GM13976 (cell line): ENCODE data around the gene SNIP1.

Experiments
- DNase-seq: peaks from one replicate; pipeline ENCODE4 v3.0.0; 2012; ENCODE audit warnings: low spot score
- CTCF ChIP-seq: IDR thresholded peaks from 2 replicates; pipeline ENCODE4 v1.5.1; 2012; ENCODE audit warnings: borderline replicate concordance, mild to moderate bottlenecking; ENCODE audit not compliant: insufficient read depth; ENCODE audit errors: extremely low read depth, missing control alignments, control extremely low read depth
- in situ Hi-C: fragments of 300-500 bp; cut with MboI; formaldehyde crosslinking; loops from one replicate; pipeline ENCODE4 v1.12.0; 2022; ENCODE audit warnings: low sequenced_read_pairs, mixed read lengths, inconsistent platforms; ENCODE audit not compliant: unreplicated experiment

SNIP1 gene

DNA sequence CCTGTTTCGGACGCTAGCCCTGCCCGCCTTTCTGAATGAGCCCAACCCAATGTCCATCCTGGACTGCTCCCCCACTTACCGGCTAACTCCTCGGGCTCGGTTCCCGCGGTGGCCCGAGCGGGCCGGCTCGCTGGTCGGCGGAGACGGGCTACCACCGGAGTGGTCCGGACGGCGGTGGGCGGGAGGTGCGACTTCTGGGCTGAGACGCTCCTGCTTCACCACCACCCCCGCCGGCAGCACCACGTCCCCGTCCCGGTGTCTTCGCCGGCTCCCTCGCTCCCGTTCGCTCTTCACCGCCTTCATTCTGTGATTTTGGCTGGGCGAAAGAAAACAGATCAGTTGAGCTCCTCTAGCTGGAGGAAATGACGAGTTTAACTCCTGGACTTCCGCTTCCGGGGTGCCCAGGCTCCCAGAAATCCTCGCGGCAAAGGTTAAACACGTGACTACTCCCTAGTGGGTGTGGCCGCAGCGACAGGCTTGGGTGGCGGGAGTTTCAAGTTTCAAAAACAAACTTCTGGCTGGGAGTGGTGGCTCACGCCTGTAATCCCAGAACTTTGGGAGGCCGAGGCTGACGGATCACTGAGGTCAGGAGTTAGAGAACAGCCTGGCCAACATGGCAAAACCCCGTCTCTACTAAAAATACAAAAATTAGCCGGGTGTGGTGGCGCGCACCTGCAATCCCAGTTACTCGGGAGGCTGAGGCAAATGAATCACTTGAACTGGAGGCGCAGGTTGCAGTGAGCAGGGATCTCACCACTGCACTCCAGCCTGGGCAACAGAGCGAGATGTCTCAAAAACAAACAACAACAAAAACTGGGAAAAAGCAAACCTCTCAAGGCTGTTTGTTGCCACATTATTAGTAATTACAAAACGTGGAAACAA is at the start of gene SNIP1:
Gene SNIP1, minus strand, starts transcription at position 367 of the 882 bp plus-strand sequence. Its CDS starts 64 bp downstream, at position 303.
- DNase-seq: peak; percentile 99
- in situ Hi-C loops: no loop called here
- TF ChIP-seq CTCF: no peak

DNA sequence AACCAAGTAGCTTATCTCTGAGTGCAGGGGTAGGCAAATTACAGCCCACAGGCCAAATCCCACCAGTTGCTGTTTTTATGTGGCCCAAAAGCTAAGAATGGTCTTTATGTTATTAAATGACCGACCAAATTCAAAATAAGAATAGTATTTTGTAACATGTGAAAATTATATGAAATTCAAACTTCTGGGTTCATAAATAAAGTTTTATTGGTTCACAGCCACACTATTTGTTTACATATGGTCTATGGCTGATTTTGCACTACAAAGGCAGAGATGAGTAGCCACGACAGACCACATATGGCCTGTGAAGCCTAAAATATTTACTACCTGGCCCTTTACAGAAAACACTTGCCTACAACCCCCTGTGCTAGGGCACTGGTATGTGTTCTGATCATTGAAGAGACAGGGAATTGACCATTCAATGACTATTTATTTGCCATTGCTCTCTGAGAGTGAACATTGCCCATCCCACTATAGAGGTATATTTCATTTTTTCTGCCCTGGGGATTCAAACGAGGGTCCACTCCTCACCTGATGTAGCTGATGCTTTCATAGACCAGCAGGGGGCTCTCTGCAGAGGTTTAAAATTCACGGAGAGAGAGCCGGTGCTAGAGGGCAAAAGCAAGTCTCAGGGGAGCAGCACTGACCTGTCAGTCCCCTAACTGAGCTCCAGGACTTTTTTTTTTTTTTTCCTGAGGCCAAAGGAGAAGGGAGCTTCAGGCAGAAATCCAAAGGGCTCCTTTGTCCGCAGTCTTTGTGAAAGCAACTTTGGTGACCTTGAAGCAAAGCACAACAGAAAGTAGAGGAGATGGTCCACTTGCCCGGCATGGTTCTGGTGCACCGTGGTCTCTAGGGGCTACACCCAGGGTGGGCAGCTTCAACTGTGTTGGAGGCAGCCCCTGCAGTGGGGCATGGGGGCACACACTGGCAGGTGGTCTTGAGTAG is 48.9 kb upstream of the SNIP1 start:
- in situ Hi-C loops: loop anchor here (10.0 kb wide), 1 partner anchor 72 kb away; no protein-coding TSS in a partner anchor
- DNase-seq: peak; percentile 77
- TF ChIP-seq CTCF: peak; percentile 53

DNA sequence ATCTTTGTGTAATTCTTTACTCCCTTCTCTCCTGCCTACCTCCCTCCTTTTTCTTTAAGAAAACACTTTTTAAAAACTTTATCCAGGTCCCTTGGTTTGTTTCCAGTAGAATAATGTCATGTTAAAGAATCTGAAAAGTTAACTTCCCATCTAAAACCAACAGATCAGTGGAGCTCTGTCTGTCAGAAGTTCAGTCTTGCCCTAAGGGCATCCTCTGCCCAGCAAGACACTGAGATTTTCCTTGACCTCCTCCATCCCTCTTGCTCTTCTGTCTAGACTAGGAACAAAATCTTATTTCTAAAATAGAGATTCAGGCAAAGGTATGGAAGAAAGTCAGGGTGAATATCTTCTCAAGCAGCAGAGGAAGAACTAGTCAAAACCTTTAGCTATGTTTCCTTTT is 47.3 kb upstream of the SNIP1 start:
- no peak for DNase-seq
- in situ Hi-C loops: loop anchor here (10.0 kb wide), 1 partner anchor 73 kb away; no protein-coding TSS in a partner anchor

GRCh38 chr1:37599940-37600339 is 45.8 kb upstream of the SNIP1 start:
- in situ Hi-C loops: loop anchor here (10.0 kb wide), 1 partner anchor 75 kb away; no protein-coding TSS in a partner anchor
- no peak for TF ChIP-seq CTCF

More for the DNA sequence above, 47.3 kb upstream of the SNIP1 start:
- no peak for TF ChIP-seq CTCF

GRCh38 chr1:37596182-37596667 is 42.1 kb upstream of the SNIP1 start:
- in situ Hi-C loops: no loop called here
- no peak for TF ChIP-seq CTCF
- no peak for DNase-seq

More at GRCh38 chr1:37599940-37600339, 45.8 kb upstream of the SNIP1 start:
- DNase-seq: no peak
